ENCODE data around the gene TMCO6. TPM values are rescaled to one million over a fixed set of nuclear protein-coding genes. Genes with fewer than 3 reads are reported as not detected.

The TMCO6 gene
- polyA plus RNA-seq, 1 donor from 2014 or later: 23.5 TPM

- H3F3A ChIP-seq (ENCODE audit: insufficient read depth, low read length, poor library complexity, severe bottlenecking): no peaks in the 10 kb centered on the region
- H3K4me2 ChIP-seq (ENCODE audit: low read length): no peak overlapping the region
- H3K36me3 ChIP-seq (ENCODE audit: insufficient read depth, low read length): peaks cover 20% of the 10 kb centered on the region
- H2AFZ ChIP-seq (ENCODE audit: low read depth, low read length): no peak overlapping the region
- no peaks in the 10 kb centered on the region for H3K9me3 ChIP-seq (ENCODE audit: low read length)
- H3K79me2 ChIP-seq (replicated peaks; ENCODE audit: insufficient read depth, low read length): no peaks in the 10 kb centered on the region
- H3K27ac ChIP-seq (ENCODE audit: low read length): no peak overlapping the region
- no peaks in the 10 kb centered on the region for H3K9me2 ChIP-seq (ENCODE audit: insufficient read depth, low read length)
- no peak overlapping the region for H3K4me3 ChIP-seq (ENCODE audit: low read length)
- no peaks in the 10 kb centered on the region for H3K27me3 ChIP-seq (ENCODE audit: insufficient read depth, low read depth, low read length)
- TF ChIP-seq EZH2 (IDR thresholded peaks at IDR 0.05; ENCODE audit: borderline replicate concordance, insufficient read depth, low read length, poor library complexity, severe bottlenecking) (no peak), TAF1 (IDR thresholded peaks at IDR 0.05; ENCODE audit: low read depth) (no peak), EP300 (conservative IDR thresholded peaks at IDR 0.05; ENCODE audit: poor library complexity, severe bottlenecking) (no peak), CTCF (IDR thresholded peaks at IDR 0.05; ENCODE audit: poor library complexity, severe bottlenecking) (no peak), REST (IDR thresholded peaks at IDR 0.05; ENCODE audit: borderline replicate concordance) (no peak), RAD21 (conservative IDR thresholded peaks at IDR 0.05) (no peak), MXI1 (conservative IDR thresholded peaks at IDR 0.05; ENCODE audit: poor library complexity, severe bottlenecking) (no peak), SMC3 (conservative IDR thresholded peaks at IDR 0.05; ENCODE audit: poor library complexity) (no peak), POLR2AphosphoS5 (IDR thresholded peaks at IDR 0.05) (no peak)
- H3K9ac ChIP-seq (ENCODE audit: low read length): no peak overlapping the region
- H4K20me1 ChIP-seq (ENCODE audit: insufficient read depth): no peaks in the 10 kb centered on the region
These were observed 39.7 kb downstream of the TMCO6 start for GRCh38 chr5:140678993-140679392.

GRCh38 chr5:140690376-140690932 lies 51.2 kb downstream of the TMCO6 start:
- H3K27ac ChIP-seq (ENCODE audit: low read length): peak overlapping the region; percentile 86
- no peaks in the 10 kb centered on the region for H3F3A ChIP-seq (ENCODE audit: insufficient read depth, low read length, poor library complexity, severe bottlenecking)
- peak overlapping the region; percentile 79 for H3K4me3 ChIP-seq (ENCODE audit: low read length)
- H3K9me2 ChIP-seq (ENCODE audit: insufficient read depth, low read length): no peaks in the 10 kb centered on the region
- no peaks in the 10 kb centered on the region for H3K9me3 ChIP-seq (ENCODE audit: low read length)
- H2AFZ ChIP-seq (ENCODE audit: low read depth, low read length): peak overlapping the region; percentile 74
- H3K36me3 ChIP-seq (ENCODE audit: insufficient read depth, low read length): peaks cover 4% of the 10 kb centered on the region
- peak overlapping the region; percentile 82 for H3K4me2 ChIP-seq (ENCODE audit: low read length)
- H3K9ac ChIP-seq (ENCODE audit: low read length): peak overlapping the region; percentile 86
- TF ChIP-seq REST (IDR thresholded peaks at IDR 0.05; ENCODE audit: borderline replicate concordance) (no peak), RAD21 (conservative IDR thresholded peaks at IDR 0.05) (no peak)
- peaks cover 25% of the 10 kb centered on the region for H3K79me2 ChIP-seq (replicated peaks; ENCODE audit: insufficient read depth, low read length)
- no peaks in the 10 kb centered on the region for H4K20me1 ChIP-seq (ENCODE audit: insufficient read depth)
- no peaks in the 10 kb centered on the region for H3K27me3 ChIP-seq (ENCODE audit: insufficient read depth, low read depth, low read length)

Measured in neural cell (in vitro differentiated cells).